GM21367 (cell line): ENCODE measurements around the gene CDY1.
"Not testable (repeated sequence)": the region's sequence is repeated elsewhere in the genome, so short reads cannot be mapped to it uniquely, and the experiment has no call there.

Experiments
- ATAC-seq: cut with Tn5 transposase; IDR thresholded peaks from one replicate; pipeline ENCODE4 v1.9.1; 2021; ENCODE audit not compliant: unreplicated experiment

CDY1 gene, protein sequence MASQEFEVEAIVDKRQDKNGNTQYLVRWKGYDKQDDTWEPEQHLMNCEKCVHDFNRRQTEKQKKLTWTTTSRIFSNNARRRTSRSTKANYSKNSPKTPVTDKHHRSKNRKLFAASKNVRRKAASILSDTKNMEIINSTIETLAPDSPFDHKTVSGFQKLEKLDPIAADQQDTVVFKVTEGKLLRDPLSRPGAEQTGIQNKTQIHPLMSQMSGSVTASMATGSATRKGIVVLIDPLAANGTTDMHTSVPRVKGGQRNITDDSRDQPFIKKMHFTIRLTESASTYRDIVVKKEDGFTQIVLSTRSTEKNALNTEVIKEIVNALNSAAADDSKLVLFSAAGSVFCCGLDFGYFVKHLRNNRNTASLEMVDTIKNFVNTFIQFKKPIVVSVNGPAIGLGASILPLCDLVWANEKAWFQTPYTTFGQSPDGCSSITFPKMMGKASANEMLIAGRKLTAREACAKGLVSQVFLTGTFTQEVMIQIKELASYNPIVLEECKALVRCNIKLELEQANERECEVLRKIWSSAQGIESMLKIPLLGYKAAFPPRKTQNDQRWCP

DNA sequence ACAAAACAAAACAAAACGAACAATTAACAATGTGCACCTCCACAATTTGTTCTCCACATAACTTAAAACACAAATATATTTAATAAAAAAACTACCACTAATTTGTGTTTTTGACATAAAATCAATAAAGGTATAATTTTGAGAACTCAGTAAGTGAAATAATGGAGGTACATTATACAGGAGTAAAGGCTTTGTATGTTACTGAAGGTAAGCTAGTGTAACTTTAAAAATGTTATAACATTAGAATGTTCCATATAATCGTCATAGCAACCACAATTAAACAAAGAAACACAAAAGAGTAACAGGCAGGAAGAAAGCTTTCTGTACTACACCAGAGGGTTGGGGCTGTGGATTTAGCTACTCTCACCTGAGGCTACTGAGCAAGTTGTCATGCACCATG lies at the start of gene CDY1:
TSS of gene CDY1 (plus strand) at position 301 of the 400 bp plus-strand sequence. CDS start 326 bp downstream, outside the sequence.
- not testable (repeated sequence) for ATAC-seq

DNA sequence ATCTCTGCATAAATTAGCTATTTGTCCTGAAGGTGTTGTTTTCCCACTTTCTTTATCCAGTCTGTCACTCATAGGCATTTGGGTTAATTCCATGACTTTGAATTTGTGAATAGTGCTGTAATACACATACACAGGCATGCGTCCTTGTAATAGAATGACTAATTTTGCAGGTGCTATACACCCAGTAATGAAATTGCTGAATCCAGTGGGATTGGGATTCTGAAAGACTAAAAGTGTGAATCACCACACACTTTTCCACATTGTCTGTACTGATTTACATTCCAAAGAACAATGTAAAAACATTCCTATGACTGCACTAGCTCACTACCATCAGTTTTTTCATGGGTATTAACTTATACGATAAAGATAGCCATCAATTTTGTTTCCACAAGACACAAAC lies 28.6 kb upstream of the CDY1 start:
- not testable (repeated sequence) for ATAC-seq

DNA sequence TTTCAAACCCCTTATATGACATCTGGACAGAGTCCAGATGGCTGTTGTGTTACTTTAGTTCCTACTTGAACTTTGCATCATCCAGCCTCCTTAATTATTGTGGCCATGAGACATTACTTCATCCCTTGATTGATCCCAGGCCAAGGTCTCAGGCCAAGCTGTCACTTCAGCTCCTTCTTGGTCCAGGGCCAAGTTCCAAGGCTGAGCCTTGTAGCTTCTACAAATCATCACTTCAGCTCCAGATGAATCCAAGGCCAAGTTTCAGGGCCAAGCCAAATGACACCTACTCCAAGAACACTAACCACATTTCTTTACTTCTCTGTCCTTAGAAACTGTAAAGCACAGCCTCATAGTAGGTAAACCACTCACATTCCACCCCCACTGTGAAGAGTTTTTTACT lies 1.7 kb upstream of the CDY1 start:
- ATAC-seq = not testable (repeated sequence)

DNA sequence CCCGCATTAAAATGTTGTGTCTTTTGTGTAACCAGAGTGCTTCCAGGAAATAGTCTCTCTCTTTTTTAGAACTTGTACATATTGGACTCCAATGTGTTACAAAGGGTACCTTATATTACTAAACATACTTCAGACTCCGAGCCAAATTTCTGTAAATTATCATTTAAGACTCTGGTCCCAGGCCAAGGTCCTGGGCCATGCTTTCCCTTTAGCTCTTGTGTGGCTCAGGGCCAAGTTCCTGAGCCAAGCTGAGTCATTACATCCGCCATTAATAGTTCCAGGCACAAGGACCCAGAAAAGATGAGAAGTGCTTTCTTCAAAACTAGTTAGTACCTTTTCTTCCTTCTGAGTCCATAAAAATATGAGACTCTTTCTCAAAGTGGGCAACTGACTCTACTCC lies 4.6 kb downstream of the CDY1 start:
- not testable (repeated sequence) for ATAC-seq

DNA sequence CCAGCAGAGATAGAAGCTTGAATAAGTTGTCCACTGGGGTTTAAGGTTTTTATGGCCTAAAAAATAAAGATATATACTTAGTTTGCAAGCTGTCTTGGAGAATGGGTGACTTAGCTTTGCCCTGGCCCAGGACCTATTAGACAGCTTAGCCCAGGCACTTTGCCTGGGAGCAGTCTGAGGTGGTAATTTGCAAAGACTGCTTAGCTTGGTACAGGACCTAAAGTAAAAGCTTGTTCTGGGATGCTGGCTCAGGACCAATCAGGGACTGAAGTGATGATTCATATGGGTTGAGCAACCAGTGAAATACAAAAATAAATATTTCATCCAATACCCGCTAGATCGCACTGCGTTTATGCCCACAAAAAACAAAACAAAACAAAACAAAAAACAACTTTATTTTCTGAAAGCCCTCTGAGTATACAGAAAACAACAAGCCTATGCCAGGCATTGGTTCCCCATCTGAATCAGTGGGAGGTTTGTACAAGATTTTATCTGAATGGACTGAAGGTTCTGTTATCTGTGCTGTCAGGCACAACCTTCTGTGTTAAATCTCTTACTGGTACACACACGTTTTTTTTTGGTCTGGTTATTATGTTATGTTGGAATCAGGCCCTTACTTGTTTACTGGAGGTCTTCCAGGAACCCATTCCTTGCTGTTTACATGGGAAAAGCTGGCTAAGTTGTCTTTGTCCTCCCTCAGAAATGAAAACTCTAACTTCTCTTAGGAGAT lies 8.6 kb downstream of the CDY1 start:
- ATAC-seq = not testable (repeated sequence)

DNA sequence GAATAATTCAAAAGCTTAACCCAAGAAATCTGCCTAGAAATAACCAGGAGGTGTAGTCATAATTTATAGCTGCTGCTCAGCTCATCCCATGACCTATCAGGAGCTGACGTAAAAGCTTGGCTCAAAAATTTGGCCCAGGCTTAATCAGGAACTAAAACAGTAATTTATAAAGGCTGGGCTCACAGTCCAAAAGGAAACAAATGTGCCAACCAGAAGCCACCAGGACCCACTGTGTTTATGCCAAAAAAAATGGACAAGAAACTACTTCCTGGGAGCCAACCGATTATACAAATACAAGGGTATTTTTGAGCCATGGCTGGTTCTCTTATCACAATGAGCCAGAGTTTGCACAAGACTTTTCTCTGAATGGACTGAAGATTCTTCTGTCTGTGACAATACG lies 17.9 kb downstream of the CDY1 start:
- not testable (repeated sequence) for ATAC-seq

DNA sequence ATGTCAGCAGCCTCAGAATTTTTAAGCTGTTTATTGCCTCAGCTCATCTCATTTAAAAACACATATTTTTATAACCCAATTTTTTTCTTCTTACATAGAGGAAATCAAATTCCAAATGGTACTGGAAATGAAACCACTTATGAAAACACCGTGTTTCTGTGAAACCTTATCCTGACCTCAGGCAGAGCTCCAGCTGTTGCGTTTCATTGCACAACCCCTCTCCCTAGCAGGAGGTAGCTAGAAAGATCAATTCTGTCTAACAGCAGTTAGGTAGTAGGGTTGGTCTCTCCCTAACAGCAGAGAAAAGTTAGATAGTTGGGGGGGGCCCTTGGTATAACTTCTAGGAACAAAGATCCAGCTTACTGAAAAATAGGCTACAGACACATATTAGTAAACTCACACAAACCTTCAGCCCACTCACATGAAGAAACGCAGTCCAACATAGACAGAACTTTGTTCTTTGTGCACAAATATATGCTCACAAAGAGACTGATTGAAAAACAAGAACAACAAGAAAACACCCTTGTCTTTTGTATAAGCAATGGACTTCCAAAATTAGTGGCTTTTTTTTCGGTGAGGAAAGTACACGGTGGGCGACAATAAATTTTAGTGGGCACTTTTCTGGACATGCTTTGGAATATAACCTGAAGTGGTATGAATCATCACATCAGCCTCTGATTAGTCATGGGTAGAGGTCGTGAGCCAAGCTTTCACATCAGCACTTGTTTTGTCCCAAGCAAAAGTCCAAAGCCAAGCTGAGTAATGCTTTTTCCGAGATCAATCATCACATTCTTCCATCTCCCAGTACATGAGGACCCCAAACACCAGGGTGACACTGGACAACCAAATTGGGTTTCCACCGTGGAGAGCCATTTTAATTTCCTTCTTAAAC lies 21.4 kb downstream of the CDY1 start:
- ATAC-seq = not testable (repeated sequence)
